HG03064 (cell line): ENCODE data around the gene DNMT3A.

ENCODE experiments used
- ATAC-seq: cut with Tn5 transposase; IDR thresholded peaks from one replicate; pipeline ENCODE4 v1.9.1; 2021; ENCODE audit warnings: low read depth; ENCODE audit not compliant: unreplicated experiment

DNMT3A gene

DNA sequence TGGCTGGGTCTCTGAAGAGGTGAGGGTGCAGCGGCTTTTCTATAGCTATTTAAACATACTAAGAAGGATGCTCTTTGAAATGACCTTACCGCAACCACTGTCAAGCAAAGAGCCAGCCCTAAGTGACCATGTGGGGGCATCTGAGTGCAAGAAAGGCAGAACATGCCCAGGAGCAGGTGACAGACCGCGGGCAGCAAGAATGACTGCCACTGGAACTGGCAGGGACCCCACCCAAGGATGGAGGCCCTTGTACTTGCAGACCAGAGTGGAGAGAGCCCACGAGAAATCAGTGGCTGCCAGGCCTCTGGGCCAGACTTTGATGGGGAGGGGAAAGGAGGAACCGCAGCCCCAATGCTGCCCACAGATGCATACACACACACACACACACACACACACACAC, 33.1 kb downstream of the DNMT3A start:
- no peak for ATAC-seq

- no peak for ATAC-seq
These were observed 33.7 kb downstream of the DNMT3A start for GRCh38 chr2:25307949-25308557.

- no peak for ATAC-seq
These were observed 34.9 kb downstream of the DNMT3A start for GRCh38 chr2:25306777-25307368.

DNA sequence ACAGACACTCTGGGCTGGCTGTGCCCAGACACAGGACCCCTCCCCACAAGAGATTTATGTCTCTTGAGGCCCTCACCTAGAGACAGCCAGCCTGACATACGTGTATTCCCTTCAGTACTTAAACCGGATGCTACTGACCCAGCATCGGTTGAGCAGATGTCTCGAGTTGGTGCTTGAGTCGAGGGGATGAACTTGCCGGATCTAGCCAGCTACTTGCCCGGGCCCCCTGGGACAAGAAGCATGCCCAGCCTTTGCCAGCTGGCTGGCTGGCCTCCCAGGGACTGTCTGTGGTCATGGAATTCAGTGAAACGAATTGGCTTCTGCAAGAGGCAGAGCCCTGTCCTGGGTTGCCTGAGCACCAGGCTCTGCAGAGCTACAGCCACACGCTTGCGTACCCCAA, 36.0 kb downstream of the DNMT3A start:
- no peak for ATAC-seq

DNA sequence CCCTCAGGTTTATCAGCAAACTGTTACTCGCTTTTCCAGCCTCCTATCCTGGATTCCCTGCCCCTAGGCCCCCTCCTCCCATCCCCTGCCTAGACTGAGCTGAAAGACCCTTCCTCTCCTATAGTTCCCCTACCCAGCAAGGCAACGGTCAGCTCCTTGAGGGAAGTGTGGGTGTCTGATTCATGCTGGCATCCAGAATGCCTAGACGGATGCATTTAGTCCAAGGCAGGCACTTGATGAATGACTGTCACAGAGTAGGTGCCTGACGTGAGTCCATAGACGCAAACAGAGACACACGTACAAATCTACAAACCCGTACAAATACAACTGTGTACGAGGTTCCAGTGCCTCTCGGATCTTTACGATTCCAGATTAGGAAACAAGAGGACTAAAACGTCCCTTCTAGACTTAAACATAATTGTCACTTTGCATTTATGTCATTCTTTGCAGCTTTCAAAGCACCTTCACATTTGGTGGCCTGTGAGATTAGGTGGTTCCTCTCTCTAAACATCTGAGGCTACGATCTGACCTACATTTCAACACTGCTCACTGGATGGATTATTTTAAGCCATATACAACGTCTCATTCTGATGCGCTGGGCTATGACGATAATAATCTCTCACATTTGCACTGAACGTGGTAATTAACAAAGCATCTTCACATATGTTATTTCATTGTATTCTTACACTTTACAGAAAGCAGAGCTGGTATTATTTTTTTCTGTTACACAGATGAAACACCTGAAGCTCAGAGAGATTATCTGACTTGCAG, 36.7 kb downstream of the DNMT3A start:
- no peak for ATAC-seq

- no peak for ATAC-seq
These were observed 37.4 kb downstream of the DNMT3A start for GRCh38 chr2:25304321-25304720.

GRCh38 chr2:25303633-25304236, 38.0 kb downstream of the DNMT3A start:
- ATAC-seq = no peak

DNA sequence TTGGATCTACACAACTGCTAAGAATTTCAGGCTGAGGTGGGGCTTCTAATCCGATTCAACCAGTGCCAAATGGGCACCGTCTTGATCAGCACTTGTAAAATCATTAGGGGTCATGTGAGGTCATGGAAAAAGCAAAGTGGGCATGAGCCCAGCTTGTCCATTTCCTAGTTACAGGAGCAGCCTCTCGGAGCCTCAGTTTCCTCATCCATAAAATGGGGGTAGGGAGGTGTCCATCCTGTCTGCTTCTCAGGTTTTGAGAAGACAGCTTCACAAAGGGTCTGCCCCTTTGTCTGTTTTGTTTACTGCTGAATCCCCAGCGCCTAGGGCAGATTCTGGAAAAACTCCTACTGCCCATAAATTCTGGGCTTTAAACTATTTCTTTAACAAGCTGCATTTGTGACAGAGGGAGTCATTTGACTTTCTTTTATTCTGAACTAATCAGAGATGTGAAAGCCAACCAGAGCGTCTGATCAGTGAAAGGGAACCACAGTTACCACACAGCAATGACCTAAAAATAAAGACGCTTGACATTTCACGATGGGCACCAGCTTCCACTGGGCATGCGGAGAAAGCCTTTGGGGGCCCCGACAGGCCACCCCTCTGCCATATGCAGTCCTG, 38.9 kb downstream of the DNMT3A start:
- no peak for ATAC-seq

- ATAC-seq = peak; percentile 87
These were observed 40.0 kb downstream of the DNMT3A start for GRCh38 chr2:25301453-25302352.

DNA sequence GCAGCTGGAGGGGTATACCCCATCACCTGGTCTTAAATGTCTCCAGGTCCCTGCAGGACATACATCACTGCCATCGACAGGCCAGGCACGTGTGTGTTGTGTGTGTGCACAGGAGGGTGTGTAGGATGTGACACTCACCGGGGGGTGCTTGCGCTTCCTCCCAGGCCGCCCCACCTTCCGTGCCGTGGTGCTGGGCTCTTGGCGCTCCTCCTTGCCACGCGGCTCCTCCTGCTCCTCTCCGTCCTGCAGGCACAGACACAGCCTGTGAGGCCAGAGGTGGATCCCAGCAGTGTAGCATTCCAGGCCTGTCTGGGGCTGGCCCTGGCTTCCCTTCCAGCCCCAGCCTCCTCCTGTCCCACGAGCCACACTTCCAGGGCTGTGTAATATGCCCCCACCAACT, 41.7 kb downstream of the DNMT3A start:
- ATAC-seq = no peak

GRCh38 chr2:25298776-25299431, 42.8 kb downstream of the DNMT3A start:
- ATAC-seq = no peak

DNA sequence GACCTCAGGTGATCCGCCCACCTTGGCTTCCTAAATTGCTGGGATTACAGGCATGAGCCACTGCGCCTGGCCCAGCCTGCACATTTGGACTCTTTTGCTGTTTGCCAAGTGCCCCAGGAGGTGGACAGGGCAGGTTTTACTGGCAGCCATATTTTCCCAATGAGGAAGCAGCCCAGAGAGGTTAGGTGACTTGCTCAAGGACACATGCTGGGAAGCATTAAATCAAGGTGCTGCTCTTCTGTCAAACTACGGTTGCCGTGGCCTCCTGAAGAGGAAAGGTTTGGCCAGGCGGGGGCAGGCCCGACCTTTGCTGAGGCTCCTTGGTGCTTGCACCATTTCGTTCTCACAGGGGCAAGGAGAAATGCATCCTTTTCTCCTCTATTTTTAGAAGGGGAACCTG, 44.0 kb downstream of the DNMT3A start:
- ATAC-seq = no peak

DNA sequence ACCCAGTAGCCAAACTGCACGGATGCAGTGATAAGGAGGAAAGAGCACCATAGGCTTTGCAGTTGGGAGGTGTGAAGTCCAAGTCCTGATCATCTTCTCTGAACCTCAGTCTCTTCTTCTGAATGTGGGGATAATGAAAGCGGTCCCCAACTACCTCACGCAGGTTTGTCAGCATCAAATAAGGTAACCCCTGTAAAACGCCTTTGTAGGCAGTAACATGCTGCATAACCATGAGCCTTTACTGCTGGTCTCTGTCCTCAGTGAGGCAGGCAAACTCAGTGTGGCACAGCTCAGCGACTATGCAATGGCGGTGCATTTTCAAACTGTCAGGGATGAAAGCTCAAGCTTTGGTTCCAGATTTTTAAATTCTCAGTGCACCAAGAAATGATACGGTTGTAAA, 46.1 kb downstream of the DNMT3A start:
- no peak for ATAC-seq

DNA sequence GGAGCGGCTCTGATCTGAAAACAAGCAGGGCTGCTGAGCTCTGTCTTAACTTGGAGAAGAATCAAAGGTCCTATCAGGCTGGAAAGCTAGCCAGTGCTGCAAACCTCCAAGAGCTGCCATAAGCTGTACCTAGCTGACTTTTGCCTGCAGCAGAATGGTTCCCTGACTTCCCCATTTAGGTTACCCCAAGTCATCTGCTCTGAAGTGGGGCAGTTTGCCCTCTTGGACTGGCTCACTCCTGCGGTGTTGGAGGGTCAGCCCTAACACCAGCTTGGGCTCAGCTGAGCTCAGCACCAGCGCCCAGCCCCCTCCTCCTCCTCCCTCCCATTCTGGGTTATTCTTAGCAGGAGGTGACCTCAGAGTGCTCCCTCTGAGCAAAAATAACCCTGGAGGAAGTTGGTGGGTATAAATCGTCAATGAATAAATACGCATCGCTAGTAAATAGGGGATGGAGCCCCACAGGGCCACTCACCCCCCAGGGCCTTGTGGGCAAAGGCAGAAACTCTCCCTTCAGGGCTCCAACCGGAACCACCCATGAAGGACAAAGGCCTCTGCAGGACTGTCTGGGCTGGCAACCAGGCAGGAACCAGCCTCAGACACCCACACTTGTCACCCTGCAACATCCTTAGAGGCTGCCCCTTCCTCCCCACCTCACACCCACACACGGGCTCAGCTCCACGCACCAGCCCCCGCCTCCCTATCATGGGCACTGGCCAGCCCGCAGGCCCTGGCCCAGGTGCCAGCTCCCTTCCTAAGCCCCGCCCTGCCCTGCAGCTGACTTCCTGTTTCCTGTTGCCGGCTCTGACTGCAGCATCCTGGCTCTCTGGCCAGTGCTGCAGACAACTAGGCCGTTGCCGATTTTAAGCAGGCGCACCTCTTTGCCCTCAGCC, 46.9 kb downstream of the DNMT3A start:
- ATAC-seq = peak; percentile 72

DNA sequence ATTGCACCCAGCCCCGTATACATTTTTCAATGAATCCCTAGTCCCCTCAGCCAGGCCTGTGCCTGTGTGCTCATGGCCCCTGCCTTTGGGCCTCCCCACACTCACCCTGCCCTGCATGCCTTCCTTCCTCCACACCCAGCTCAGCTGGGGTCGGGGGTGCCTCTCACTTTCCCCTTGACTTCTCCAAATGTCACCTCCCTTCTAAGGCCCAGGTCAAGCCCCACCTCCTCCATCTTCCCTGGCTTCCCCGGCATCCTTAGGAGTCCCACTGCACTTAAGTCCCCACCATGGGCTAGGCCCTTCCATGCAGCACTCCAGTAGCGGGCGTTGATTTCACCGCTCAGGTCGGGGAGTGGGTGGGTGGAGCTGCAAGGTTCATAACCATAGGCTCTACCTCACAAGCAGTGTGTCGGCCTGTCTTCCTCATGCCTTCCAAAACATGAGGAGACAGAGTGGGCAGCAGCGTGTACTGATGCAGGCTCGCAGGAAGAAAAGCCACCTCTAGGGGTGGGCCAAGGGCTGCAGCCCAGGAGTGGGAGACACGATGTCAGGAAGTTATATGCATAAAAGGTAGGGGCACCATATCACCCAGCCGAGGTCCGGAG, 47.7 kb downstream of the DNMT3A start:
- peak; percentile 7 for ATAC-seq

GRCh38 chr2:25293145-25293544, 48.6 kb downstream of the DNMT3A start:
- no peak for ATAC-seq

GRCh38 chr2:25292408-25292807, 49.3 kb downstream of the DNMT3A start:
- no peak for ATAC-seq

DNA sequence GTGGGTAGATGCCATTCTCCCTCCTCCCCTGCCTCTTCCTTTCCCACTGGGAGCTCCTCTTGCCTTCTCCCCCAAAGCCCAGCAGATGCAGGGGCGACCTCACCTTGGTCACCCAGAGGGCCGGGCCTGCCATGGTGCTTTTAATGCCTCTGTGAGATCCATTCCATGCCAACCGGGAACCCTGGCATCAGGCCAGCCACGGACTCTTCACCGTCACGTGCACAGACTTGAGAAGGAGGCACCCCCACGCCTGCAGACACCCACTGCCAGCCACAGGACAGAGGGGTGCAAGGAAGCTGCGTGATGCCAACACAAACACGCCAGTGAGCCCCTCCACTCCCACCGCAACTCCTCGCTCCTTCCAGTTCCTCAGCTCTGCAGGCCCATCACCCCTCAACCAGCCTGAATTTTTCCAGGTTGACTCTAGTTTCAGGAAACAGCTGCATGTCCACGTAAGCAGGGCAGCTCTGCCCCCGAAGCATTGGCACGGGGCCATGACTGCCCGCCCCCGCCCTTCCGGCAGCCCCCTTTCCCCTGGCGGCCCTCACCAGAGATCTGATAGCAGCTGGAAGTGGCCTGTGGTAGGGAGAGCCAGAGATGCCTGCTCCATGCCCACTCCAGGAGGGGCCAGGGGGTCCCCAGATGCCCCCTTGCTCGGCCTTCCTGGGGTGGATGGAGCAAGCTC, 50.8 kb downstream of the DNMT3A start:
- no peak for ATAC-seq
